GM12878 (cell line): ENCODE measurements around the gene KRT6C.

ENCODE experiments used
- CEBPB ChIP-seq, 2 experiments: fragments of 150-350 bp in 1 of 2; IDR thresholded peaks; 2 replicates each; pipeline ENCODE4 v1.6.1; 2012 to 2014; ENCODE audit warnings: low read depth in 2 of 2, low read length in 2 of 2, borderline replicate concordance in 1 of 2, inconsistent platforms in 1 of 2
- EZH2 ChIP-seq: IDR thresholded peaks from 2 replicates; pipeline ENCODE4 v1.6.1; 2012; ENCODE audit warnings: low read depth, mild to moderate bottlenecking, control low read depth, inconsistent platforms, low read length, borderline replicate concordance; ENCODE audit not compliant: control insufficient read depth
- JUND ChIP-seq: IDR thresholded peaks from 2 replicates; pipeline ENCODE4 v1.6.1; 2012; ENCODE audit warnings: low read depth, mild to moderate bottlenecking, low read length, improper control_type of control experiment, moderate library complexity
- NFYB ChIP-seq: IDR thresholded peaks from 2 replicates; pipeline ENCODE4 v1.6.1; 2011; ENCODE audit warnings: low read depth, mild to moderate bottlenecking, low read length, improper control_type of control experiment, moderate library complexity; ENCODE audit not compliant: insufficient read depth
- RAD21 ChIP-seq: IDR thresholded peaks from 2 replicates; pipeline ENCODE4 v1.6.1; 2011; ENCODE audit warnings: mild to moderate bottlenecking, low read depth, low read length, moderate library complexity; ENCODE audit not compliant: insufficient read depth
- SMC3 ChIP-seq: IDR thresholded peaks from 2 replicates; pipeline ENCODE4 v1.6.1; 2011; ENCODE audit warnings: low read length, improper control_type of control experiment, borderline replicate concordance
- SP1 ChIP-seq: IDR thresholded peaks from one replicate; pipeline ENCODE4 v1.6.1; 2011; ENCODE audit warnings: low read depth, low read length
- YY1 ChIP-seq: IDR thresholded peaks from 2 replicates; pipeline ENCODE4 v1.6.1; 2011; ENCODE audit warnings: low read depth, mild to moderate bottlenecking, low read length
- TF ChIP-seq, protein P1 (sequence below): IDR thresholded peaks from 2 replicates; pipeline ENCODE4 v1.6.1; 2012; ENCODE audit warnings: mild to moderate bottlenecking, low read depth, low read length
- TF ChIP-seq, protein P2 (sequence below): IDR thresholded peaks from 2 replicates; pipeline ENCODE4 v1.6.1; 2011; ENCODE audit warnings: borderline replicate concordance, low read depth, mild to moderate bottlenecking, moderate library complexity, mixed read lengths, low read length; ENCODE audit not compliant: insufficient read depth; ENCODE audit errors: extremely low read length

DNA sequence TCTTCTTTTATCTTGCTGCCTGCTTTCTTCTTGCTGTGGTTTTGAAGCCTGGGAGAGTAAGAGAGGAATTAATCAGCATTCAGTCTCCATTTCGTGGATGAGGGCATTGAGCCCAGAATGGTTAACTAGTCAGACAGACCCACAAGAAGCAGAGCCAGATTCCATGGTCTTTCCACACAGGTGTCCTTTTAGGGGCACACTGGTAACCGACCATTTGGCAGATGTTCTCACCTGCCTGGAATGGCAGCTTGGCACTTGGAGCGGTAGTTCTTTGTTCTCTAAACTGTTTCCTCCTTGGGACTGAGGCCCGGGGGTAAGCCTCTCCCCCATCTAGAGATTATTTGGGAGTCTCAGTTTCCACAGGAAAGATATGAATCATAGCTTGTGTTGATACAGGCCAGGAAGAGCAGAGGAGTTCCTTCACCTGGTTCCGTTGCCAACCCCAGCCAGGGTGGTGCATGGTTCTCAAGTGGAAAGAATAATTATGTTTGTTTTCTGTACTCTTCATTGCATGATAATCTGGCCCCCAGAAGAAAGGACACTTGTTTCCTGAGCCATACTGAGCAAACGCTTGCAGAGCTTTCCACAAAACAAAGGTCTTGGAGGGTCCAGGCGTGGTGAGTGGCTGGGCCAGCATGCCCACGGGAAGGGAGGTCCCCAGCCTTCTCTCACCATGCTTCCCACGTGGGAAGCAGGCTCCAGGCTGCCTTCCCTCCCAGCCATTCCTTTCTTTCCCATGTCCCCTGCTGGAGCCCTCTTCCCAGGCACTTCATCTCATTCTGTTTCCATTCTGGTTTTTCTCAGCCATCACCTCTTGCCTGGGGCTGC is 37.4 kb downstream of the KRT6C start:
- no peak for TF ChIP-seq YY1
- TF ChIP-seq NFYB: no peak
- no peak for TF ChIP-seq EZH2
- TF ChIP-seq JUND: no peak
- TF ChIP-seq RAD21: no peak
- no peak for TF ChIP-seq SMC3
- no peak for TF ChIP-seq SP1
- TF ChIP-seq CEBPB (IDR thresholded peaks at IDR 0.05; ENCODE audit: borderline replicate concordance in 1 of 2, low read depth in 2 of 2, low read length in 2 of 2): no peak
- TF ChIP-seq, protein P1, sequence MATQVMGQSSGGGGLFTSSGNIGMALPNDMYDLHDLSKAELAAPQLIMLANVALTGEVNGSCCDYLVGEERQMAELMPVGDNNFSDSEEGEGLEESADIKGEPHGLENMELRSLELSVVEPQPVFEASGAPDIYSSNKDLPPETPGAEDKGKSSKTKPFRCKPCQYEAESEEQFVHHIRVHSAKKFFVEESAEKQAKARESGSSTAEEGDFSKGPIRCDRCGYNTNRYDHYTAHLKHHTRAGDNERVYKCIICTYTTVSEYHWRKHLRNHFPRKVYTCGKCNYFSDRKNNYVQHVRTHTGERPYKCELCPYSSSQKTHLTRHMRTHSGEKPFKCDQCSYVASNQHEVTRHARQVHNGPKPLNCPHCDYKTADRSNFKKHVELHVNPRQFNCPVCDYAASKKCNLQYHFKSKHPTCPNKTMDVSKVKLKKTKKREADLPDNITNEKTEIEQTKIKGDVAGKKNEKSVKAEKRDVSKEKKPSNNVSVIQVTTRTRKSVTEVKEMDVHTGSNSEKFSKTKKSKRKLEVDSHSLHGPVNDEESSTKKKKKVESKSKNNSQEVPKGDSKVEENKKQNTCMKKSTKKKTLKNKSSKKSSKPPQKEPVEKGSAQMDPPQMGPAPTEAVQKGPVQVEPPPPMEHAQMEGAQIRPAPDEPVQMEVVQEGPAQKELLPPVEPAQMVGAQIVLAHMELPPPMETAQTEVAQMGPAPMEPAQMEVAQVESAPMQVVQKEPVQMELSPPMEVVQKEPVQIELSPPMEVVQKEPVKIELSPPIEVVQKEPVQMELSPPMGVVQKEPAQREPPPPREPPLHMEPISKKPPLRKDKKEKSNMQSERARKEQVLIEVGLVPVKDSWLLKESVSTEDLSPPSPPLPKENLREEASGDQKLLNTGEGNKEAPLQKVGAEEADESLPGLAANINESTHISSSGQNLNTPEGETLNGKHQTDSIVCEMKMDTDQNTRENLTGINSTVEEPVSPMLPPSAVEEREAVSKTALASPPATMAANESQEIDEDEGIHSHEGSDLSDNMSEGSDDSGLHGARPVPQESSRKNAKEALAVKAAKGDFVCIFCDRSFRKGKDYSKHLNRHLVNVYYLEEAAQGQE: no peak
- TF ChIP-seq, protein P2, sequence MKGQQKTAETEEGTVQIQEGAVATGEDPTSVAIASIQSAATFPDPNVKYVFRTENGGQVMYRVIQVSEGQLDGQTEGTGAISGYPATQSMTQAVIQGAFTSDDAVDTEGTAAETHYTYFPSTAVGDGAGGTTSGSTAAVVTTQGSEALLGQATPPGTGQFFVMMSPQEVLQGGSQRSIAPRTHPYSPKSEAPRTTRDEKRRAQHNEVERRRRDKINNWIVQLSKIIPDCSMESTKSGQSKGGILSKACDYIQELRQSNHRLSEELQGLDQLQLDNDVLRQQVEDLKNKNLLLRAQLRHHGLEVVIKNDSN: no peak
